GM18508 (cell line): ENCODE results near the gene FAM131C.
"Not testable (repeated sequence)": the region's sequence is repeated elsewhere in the genome, so short reads cannot be mapped to it uniquely, and the experiment has no call there.

Experiments
- ATAC-seq: cut with Tn5 transposase; IDR thresholded peaks from one replicate; pipeline ENCODE4 v1.9.1; 2021; ENCODE audit warnings: moderate number of reproducible peaks; ENCODE audit not compliant: insufficient read depth, unreplicated experiment

The FAM131C gene

DNA sequence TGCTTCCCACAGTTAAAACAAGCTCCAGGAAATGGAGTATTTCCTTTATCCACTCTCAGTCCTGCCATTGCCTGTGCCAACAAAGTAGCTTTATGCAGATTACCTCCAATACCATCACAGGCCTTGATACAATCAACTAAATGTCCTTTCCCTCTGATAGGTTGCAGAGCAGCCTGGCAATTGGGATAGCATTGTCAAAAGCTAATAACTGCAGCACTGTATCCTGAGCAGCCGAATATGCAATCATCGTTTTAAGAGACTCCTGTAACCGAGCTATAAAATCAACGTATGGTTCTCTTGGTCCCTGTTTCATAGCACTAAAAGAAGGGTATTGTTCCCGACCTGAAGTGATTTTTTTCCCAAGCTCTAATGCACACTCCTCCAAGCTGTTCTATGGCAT lies 33.6 kb upstream of the FAM131C start:
- not testable (repeated sequence) for ATAC-seq

DNA sequence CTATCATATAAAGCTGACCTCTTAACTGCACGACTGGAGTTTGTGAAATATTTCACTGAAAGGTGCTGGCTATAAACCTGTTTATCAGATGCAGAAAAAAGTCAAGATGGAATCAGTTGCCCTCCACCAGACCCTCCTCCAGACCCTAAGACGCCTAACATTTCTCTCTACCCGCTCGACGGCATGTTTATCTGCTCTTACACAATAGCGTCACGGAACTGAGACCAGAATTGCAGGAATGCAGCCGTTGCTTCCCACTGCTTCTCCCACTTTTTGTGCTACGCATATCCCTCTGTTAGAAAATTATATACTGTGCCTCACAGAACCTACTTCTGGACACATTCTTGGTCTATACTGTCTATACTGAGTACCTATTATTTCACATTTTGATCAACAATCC lies 28.2 kb upstream of the FAM131C start:
- ATAC-seq: no peak

DNA sequence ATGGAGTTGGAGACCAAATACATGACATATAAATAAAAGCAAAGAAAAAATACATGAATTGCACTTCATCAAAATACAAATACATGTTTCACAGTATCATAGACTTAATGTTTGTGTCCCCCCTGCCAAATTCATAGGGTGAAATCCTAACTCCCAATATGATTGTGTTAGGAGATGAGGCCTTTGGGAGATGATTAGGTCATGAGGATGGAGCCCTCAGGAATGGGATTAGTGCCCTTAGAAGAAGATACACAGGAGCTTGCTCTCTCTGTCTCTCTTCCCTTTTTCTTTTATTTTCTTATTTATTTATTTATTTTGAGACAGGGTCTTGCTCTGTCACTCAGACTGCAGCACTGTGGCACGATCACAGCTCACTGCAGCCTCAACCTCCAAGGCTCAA lies 26.0 kb upstream of the FAM131C start:
- ATAC-seq: no peak

DNA sequence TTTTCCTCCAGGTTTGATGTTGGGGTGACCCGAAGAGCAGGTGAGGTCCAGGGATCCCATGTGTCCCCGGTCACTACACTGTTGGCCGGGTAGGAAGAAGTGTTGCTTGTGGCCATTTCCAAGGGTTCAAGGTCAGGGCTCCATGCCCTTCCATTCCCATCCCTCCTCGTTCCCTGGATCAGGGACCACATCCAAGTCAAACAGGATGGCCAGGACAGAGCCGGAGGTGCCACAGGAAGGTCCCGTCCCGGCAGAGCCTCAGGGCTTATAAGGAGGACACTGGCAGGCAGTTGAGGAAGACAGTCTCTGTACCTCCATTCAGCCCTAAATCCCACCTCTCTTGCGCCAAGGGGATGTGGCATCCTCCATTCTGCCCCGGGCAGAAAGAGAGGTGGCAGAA lies 22.0 kb upstream of the FAM131C start:
- ATAC-seq: no peak

DNA sequence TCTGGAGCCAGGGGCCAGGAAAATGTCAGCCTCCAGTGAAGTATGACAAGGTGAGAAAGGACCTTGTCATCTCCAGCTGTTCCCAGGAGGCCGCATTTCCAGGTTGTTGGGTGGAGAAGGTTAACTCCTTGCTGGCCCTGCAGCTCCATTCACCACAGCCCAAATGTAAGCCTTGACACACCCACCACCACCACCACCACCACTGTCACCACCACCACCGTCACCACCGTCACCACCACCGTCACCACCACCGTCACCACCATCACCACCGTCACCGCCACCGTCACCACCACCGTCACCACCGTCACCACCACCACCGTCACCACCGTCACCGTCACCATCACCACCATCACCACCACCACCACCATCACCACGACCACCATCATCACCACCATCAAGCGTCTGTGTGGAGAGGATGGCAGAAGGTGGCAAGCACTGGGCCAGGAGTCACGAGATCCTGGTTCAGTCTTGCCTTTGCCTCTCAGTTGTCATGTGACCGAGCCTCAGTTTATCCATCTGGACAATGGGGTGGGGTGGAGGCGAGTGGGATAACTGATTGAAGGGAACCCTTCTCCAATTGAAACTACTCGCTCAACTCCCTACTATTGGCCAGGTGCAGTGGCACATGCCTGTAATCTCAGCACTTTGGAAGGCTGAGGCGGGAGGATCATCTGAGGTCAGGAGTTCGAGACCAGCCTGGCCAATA lies 21.2 kb upstream of the FAM131C start:
- no peak for ATAC-seq

DNA sequence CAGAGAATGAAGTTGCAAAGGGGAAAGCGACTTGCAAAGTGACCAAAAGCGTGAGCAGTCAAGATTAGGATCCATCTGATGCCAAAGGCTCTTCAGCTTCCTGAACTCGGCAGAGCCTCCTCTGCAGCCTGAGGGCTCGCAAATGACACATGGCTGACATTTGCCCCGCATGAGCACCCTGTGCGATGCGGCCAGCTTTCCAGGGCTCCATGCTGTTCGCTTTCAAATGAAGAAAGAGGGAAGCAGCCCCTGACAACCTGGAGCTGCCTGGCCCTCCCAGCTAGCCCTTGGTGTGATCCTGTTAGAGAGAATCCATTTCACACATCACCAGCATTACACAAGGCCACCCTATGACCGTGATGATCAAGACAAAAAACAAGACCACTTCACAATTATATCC lies 20.2 kb upstream of the FAM131C start:
- ATAC-seq: no peak

DNA sequence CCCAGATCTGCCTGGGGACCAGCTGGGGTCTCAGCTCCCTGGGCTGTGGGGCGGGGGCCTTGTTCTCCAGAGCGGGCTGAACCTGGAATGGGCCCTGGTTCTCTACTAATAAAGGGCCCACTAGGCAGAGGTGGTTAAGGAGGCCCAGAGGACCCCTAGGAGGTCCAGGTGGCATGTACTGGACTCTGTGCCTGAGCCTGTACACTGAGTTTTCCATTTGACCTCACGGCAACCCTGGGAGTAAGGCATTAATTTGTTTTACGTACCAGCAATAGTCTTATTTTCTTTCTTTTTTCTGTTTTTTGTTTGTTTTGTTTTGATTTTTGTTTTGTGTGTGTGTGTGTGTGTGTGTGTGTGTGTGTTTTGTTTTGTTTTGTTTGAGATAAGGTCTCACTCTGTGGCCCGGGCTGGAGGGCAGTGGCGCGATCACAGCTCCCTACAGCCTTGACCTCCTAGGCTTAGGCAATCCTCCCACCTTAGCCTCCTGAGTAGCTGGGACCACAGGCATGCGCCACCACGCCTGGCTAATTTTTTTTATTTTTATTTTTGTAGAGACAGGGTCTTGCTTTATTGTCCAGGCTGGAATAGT lies 19.6 kb upstream of the FAM131C start:
- no peak for ATAC-seq

DNA sequence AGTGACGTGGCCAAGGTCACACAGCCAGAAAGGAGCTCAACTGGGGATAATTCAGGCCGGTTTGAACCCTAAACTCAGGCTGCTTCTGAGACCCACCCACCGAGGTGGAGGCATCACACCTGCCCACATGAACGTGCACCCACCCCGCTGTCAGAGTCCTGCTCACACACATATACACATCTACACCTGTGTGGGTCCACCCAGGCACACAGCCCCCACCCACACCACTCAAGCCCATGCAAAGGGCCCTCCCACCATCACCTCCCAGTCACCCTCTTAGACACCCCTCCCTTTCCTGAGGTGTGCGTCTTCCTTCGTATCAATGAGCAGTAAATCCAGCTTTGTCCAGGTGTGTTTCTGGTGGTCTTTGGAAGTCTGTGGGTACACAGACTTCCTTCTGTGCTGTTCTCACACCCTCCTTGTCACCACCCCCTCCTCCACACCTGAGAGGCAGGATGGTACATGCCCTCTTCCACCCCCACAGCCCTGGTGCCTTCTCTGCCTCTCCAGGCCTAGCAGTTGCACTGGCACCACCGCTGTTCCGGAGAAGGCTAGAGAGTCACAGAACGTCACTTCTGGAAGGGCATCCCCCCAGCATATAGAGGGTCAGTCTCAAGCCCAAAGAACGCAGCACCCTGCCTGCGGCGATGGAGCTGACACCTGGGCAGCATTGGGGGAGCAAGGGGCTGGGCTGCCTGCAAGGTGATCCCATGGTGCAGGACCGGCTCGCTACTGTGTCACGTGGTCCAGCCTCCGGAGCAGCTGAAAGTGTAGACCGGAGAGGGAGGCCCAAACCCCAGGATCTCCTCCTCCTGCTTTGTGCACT lies 18.9 kb upstream of the FAM131C start:
- no peak for ATAC-seq

DNA sequence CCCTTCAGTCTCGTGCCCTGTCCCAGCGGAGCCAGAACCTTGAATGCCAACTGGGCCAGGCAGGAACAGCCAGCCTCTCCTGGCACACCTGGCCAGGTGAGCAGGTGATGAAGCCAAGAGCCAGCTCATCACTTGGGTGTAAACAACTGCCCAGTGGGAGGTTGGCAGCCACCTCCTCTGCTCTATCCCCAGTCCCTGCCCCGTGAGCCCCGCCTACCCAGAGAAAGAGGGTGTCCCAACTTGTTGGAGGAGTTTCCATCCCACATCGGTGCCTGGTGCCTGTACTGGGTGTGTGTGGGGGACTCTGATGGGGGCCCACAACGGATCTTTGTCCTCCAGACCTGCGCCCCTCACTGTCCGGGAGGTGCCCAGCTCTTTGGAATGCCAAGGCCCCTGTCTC lies 17.8 kb upstream of the FAM131C start:
- no peak for ATAC-seq

DNA sequence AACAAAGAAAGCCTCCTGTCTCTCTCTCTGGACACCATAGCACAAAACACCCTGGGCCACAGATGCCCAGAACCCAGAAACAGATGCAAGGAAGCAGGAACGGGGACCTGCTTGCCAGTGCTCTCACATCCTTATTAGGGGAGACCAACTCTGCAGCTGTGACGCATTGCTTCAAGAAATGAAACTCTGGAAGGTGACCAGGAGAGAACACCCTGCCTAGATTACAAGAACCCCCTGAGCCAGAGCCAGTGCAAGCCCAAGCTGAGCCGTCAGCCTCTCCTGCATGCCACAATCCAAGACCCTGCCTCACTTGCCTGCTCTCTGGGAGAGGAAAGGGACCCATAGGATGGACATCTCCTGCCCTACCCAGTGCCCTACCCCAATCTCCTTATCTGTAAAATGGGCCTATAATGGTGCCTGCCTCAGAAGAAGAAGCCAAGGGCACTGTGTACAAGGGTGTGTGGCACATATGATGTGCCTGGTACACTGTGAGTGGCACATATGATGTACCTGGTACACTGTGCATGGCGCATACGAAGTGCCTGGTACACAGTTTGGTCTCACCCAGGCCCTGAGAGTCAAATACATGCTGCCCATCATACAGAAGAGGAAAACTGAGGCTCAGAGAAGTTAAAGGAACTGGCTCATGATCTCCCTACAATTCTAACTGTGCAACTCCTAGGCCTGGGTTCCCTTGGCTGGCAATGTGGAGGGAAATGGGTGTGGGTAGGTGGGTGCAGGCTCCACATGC lies 16.8 kb upstream of the FAM131C start:
- ATAC-seq: no peak

DNA sequence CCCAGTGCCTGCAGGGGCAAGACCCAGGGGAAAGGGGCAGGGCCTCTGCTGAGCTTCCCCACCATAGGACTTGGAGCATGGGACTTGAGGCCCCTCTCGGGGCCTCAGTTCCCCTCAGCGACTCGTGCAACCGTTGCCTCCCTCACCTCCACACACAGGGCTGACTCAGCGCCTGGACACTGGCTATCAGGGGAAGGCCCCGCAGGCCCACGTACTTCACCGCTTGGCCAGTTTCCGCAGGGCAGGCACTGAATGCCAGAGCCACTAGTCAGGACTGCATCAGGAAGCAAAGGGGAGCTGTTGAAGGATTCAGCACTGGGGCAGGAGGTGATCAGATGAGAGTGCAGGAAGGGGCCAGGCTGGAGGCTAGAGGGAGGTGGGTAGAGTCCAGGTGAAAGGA lies 15.5 kb upstream of the FAM131C start:
- no peak for ATAC-seq

DNA sequence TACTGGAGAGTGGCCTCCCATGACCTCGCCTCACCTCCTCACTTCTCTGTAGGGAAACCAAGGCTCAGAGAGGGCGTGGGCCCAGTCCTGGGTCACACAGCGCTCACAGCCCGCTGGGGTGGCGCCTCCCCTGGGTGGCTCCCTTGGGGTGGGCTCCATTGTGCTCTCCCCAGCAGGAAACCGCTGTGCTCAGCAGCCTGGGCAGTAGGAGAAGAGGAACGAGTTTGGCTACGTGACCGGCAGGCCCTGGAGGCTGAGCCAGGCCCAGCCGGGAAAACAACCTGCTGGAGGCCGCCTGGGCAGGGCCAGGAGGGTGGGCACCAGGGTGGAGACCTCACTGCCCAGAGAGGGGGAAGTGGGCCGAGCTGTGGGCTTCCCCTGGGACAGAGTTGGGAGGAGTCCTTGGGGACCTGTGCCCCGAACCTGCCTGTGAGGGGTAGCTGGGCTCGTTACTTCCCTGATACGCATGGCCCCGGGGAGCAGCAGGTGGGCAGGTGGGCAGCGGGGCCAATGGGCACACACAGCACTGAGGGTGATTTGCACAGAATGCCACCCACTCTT lies 15.0 kb upstream of the FAM131C start:
- ATAC-seq: no peak

DNA sequence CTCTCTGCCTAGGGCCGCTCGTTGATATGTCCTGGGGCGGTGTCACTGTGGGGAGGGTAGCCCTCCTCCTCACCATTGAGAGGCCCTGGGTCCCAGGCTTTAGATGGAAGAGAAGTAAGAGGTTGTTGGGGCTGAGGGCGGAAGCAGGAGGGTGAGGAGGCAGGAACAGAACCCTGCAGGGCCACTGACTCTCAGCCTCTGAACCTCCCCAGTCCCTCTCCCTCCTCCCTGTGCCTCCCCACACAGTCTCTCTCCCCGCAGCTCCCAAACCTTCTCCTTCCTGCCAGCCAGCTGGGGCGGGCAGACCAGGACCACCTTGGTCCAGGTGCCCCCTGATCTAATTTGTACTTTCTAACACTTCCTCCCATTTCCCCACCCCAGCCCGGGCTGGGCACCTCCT lies 14.3 kb upstream of the FAM131C start:
- ATAC-seq: no peak

DNA sequence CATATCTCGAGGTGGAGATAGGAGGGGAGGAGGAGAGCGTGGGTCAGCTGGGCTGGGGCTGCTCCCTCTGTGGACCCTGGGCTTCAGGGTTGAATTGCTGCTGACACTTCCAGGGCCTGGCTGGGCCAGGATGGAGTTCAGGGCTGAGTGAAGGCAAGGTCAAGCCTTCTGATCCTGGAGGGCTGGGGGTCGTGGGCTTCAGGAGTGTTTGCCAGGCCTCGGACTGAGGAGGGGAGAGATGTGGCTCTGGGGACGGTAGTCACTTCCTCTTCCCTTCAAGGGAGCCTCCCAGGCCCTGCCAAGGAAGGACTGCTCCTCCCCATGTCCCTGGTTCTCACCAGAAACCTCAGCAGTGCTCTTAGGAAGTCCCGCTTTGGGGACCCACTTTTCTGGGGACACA lies 12.1 kb upstream of the FAM131C start:
- ATAC-seq: no peak

DNA sequence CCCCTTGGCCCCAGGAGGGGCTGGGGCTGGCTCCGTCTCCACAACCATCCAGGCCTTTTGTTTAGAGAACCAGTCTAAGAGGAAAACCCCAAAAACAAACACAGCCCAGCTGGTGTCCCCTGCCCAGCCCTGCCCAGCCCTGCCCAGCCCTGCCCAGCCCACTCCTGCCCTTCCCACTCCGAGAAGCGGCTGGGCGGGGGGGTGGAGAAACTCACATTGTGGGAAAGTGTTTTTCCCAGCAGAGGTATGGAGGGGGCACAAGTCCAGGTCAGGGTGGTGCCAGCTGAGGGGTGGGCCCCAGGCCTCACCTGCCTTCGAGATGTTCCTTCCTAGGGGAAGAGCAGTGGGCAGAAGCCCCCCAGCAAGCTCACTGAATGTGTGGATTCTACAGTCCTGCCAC lies 10.0 kb upstream of the FAM131C start:
- no peak for ATAC-seq

DNA sequence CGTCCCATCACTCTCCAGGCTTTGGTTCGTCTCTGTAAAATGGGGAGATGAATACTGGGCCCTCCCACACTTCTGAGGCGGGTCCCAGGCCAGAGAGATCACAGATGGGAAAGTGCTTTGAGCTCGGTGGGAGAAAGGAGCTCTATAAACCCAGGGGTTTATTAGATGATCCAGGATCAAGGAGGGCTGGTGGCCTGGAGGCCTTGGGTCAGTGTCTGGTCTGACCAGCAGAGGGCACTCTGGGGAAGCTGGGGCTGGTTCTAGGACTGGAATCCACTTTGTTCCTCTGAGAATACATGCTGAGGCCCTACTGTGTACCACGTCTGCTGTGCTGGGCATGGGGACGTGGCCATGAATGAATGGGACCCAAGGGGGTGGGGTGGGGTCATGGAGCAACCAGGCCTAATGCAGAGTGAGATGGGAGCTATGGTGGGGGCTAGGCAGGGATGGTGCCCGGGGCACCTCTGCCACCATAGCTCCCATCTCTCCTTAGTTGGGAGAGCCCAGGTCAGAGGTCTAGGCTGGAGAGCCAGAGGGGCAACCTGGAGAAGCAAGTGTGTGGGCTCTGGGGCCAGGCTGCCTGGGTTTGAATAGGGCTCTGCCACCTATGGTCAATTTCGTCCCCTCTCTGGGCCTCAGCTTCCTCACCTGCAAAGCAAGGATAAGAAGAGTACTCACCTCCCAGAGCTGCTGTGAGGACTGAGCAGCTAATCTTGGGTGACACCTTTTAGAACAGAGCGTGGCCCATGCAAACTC lies 9.0 kb upstream of the FAM131C start:
- no peak for ATAC-seq

DNA sequence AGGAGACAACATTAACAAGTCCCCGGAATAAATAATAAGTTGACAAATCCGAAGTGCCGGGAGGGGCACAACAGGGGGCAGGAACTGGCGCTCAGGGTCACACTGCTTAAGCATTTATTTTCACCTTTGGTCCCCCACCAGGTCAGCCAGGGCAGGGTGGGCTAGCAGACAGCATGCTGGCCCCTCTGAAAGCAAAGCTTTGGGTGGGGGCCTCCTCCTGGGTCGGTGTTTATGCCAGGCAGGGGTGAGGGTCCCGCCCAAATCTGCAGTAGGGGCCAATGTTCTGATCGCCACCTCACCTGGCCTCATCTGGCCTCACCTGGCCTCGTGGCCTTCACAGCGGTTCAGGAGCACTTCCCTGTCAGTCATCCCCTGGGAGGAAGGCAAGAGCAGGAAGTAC lies 8.2 kb upstream of the FAM131C start:
- no peak for ATAC-seq

DNA sequence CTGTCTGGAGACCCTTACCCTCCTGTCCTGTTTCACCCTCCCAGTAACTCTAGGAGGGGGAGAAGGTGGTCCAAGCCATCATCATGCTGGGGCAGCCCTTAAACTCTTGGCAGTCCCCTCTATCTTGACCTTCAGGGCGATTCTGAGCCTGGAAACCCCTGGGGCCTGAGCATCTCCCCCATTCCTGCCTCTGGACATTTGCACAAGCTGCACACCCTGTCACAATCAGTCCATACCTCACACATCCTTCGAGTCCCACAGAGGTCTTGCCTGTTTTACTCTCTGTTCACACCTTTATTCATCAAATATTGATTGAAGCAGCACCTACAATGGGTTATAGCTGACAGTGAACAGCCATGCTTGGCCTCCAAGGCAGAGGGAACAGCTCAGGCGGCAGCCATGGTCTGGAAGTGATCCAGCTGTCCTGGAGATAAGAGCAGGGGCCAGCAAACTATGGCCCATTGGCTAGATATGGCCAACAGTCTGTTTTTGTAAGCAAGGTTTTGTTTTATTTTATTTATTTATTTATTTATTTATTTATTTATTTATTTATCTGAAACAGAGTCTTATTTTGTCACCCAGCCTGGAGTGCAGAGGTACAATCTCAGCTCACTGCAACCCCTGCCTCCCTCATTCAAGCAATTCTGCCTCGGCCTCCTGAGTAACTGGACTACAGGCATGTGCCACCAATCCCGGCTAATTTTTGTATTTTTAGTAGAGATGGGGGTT lies 7.1 kb upstream of the FAM131C start:
- no peak for ATAC-seq

DNA sequence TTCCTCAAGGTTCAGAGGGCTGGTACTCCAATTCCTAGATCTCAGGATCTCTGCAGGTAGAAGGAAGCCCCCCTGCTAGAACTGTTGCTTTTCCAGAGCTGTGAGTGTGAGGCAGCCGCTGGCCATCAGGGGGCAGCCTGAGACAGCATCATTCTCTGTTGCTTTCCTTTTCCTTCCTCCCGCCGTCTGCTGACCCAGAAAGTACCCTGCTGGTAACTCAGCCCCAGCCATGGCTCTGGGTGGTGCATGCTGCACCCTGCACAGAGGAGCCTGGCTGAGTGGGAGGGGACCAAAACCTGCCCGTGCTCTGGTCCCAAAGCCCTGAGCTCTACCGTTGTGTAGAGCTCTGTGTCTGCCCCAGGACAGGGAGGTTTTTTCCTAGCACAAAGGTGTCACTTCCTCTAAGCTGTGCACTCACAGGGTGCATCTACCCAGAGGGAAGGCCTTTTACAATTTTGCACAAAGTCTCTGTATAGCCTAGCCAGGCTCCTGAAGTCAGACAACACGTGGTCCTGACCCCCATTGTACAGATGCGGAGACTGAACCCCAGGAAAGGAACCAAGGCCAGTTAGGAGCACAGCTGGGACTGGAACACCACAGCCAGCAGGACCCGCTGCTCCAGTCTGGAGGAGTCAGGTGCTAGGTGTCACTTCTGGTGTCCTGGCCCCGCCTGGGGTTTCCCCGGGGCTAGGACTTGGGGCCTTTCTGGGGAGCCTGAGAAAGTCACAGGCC lies 5.6 kb upstream of the FAM131C start:
- no peak for ATAC-seq
